Prostate gland (tissue), 2 donors: ENCODE measurements around the gene NRM. TPM values are rescaled to one million over a fixed set of nuclear protein-coding genes. Genes with fewer than 3 reads are reported as not detected.

Experiments
- DNase-seq: peaks from one replicate; pipeline ENCODE4 v3.0.0-alpha.2; 2019; ENCODE audit warnings: low spot score
- H3K27ac ChIP-seq, 2 donors: fragments of 200-600 bp; sonication (generic); 2 replicates each; pipeline ENCODE4 v1.5.1; 2017 to 2019
- H3K27me3 ChIP-seq: fragments of 200-600 bp; sonication (generic); replicated peaks from 2 replicates; pipeline ENCODE4 v1.5.1; 2019; ENCODE audit not compliant: insufficient read depth
- H3K36me3 ChIP-seq, 2 donors: fragments of 200-600 bp; sonication (generic); 1 replicate in 1 of 2; 2 replicates in 1 of 2; pipeline versions ENCODE4 v1.5.1 to v1.8.1; 2017 to 2019
- H3K4me1 ChIP-seq: fragments of 200-600 bp; sonication (generic); replicated peaks from 2 replicates; pipeline ENCODE4 v1.5.1; 2019
- H3K4me3 ChIP-seq, 2 donors: fragments of 200-600 bp; sonication (generic); 2 replicates each; pipeline ENCODE4 v1.5.1; 2017 to 2019
- H3K9me3 ChIP-seq: fragments of 200-600 bp; sonication (generic); 2 replicates; pipeline ENCODE4 v1.5.1; 2017
- CTCF ChIP-seq, 4 experiments: fragments of 200-600 bp in 2 of 4; fragments of 450-650 bp in 2 of 4; sonication (generic) in 2 of 4; IDR thresholded peaks; 1 replicate in 3 of 4; 2 replicates in 1 of 4; pipeline ENCODE4 v1.5.1; 2016 to 2019; ENCODE audit warnings: antibody characterized with exemption in 4 of 4, mild to moderate bottlenecking in 2 of 4, moderate library complexity in 2 of 4
- POLR2A ChIP-seq: fragments of 450-650 bp; IDR thresholded peaks from one replicate; pipeline ENCODE4 v1.6.1; 2016; ENCODE audit warnings: antibody characterized with exemption, mild to moderate bottlenecking
- POLR2AphosphoS5 ChIP-seq: sonication (generic); formaldehyde crosslinking; IDR thresholded peaks from one replicate; pipeline ENCODE4 v1.6.1; 2017; ENCODE audit warnings: antibody characterized with exemption
- WGBS: methylation state at CpG from one replicate; pipeline ENCODE4 v1.1.5; 2018; 5-methylcytosine and 5-hydroxymethylcytosine counted together
- intact Hi-C: fragments of 100-400 bp; cut with DNase I; formaldehyde crosslinking; loops from one replicate; pipeline ENCODE4 v1.14.2; 2022
- total RNA-seq, 2 donors: library from RNA; depleted of rRNA; stranded (reverse); fragments of >200 nt; gene quantifications; one replicate each; pipeline ENCODE4 v1.1.0, GENCODE V29; 2016

NRM gene
- total RNA-seq, 2 donors from 2014 or later = 5.9 to 7.3 TPM

- intact Hi-C loops = no loop called here
- TF ChIP-seq POLR2A (no peak), POLR2AphosphoS5 (no peak), CTCF (IDR thresholded peaks at IDR 0.05) (no peak)
- no peak for DNase-seq
- Histone ChIP-seq H3K36me3 (no peaks in the 10 kb centered on the region), H3K4me3 (no peak overlapping the region), H3K27me3 (no peaks in the 10 kb centered on the region), H3K27ac (no peak overlapping the region), H3K9me3 (no peaks in the 10 kb centered on the region), H3K4me1 (no peaks in the 10 kb centered on the region)
- 64% methylated on average over 4 of the region's 4 CpGs for WGBS
Measured at GRCh38 chr6:30700340-30700739, 9.6 kb upstream of the NRM start.

GRCh38 chr6:30696432-30696831 is 5.6 kb upstream of the NRM start:
- Histone ChIP-seq H3K27me3 (no peaks in the 10 kb centered on the region), H3K36me3 (no peaks in the 10 kb centered on the region), H3K9me3 (no peaks in the 10 kb centered on the region), H3K4me3 (no peak overlapping the region), H3K27ac (no peak overlapping the region), H3K4me1 (no peaks in the 10 kb centered on the region)
- no peak for TF ChIP-seq POLR2AphosphoS5
- no peak for TF ChIP-seq POLR2A
- TF ChIP-seq CTCF (IDR thresholded peaks at IDR 0.05) = no peak
- no peak for DNase-seq
- WGBS = 91% methylated on average over 5 of the region's 5 CpGs
- intact Hi-C loops = no loop called here

- H3K4me1 ChIP-seq = no peaks in the 10 kb centered on the region
- peak overlapping the region; percentile 50 to 52 for H3K4me3 ChIP-seq
- H3K27ac ChIP-seq = peak overlapping the region; percentile 85 to 86
- no peaks in the 10 kb centered on the region for H3K9me3 ChIP-seq
- H3K27me3 ChIP-seq = no peaks in the 10 kb centered on the region
- no peak for DNase-seq
- TF ChIP-seq POLR2AphosphoS5 (no peak), POLR2A (no peak), CTCF (IDR thresholded peaks at IDR 0.05) (no peak)
- no peaks in the 10 kb centered on the region for H3K36me3 ChIP-seq
- WGBS = 12% methylated on average over 8 of the region's 8 CpGs
- intact Hi-C loops = no loop called here
Measured at GRCh38 chr6:30691208-30691847, 544 bp upstream of the NRM start.

GRCh38 chr6:30689985-30690384 is 799 bp downstream of the NRM start:
- no peaks in the 10 kb centered on the region for H3K9me3 ChIP-seq
- WGBS = 14% methylated on average over 4 of the region's 4 CpGs
- DNase-seq = no peak
- intact Hi-C loops = loop anchor here (5.0 kb wide), 1 partner anchor 73 kb away; the partner anchor contains the start of genes MRPS18B and PPP1R10
- TF ChIP-seq CTCF (IDR thresholded peaks at IDR 0.05) (no peak), POLR2AphosphoS5 (no peak), POLR2A (no peak)
- no peaks in the 10 kb centered on the region for H3K4me1 ChIP-seq
- no peaks in the 10 kb centered on the region for H3K36me3 ChIP-seq
- H3K4me3 ChIP-seq = peak overlapping the region in 1 of 2 donors; percentile 52
- H3K27ac ChIP-seq = peak overlapping the region; percentile 85 to 86
- no peaks in the 10 kb centered on the region for H3K27me3 ChIP-seq
